HEK293 (cell line): ENCODE results near the gene TRIM8.

Experiments
- CTCF ChIP-seq: fragments of 450-650 bp; formaldehyde crosslinking; IDR thresholded peaks from 2 replicates; pipeline ENCODE4 v1.5.1; 2016; ENCODE audit warnings: missing biosample characterization, missing genetic modification characterization
- HIC1 ChIP-seq: fragments of 450-650 bp; formaldehyde crosslinking; IDR thresholded peaks from 2 replicates; pipeline ENCODE4 v1.5.1; 2016; ENCODE audit warnings: missing biosample characterization, missing genetic modification characterization
- KLF10 ChIP-seq: fragments of 450-650 bp; IDR thresholded peaks from 2 replicates; pipeline ENCODE4 v1.5.1; 2018; ENCODE audit warnings: missing biosample characterization, mild to moderate bottlenecking, missing genetic modification characterization
- KLF16 ChIP-seq: fragments of 450-650 bp; formaldehyde crosslinking; IDR thresholded peaks from 2 replicates; pipeline ENCODE4 v1.5.1; 2017; ENCODE audit warnings: missing biosample characterization, missing genetic modification characterization
- PRDM6 ChIP-seq: fragments of 450-650 bp; formaldehyde crosslinking; IDR thresholded peaks from 2 replicates; pipeline ENCODE4 v1.5.1; 2017; ENCODE audit warnings: missing biosample characterization, missing genetic modification characterization
- RBAK ChIP-seq: fragments of 450-650 bp; formaldehyde crosslinking; IDR thresholded peaks from 2 replicates; pipeline ENCODE4 v1.5.1; 2016; ENCODE audit warnings: missing biosample characterization, missing genetic modification characterization
- TRIM28 ChIP-seq: IDR thresholded peaks from 2 replicates; pipeline ENCODE4 v1.6.1; 2011; ENCODE audit warnings: low read length, control low read depth, borderline replicate concordance
- ZBTB17 ChIP-seq: fragments of 450-650 bp; formaldehyde crosslinking; IDR thresholded peaks from 2 replicates; pipeline ENCODE4 v1.5.1; 2016; ENCODE audit warnings: missing biosample characterization, missing genetic modification characterization
- ZFP37 ChIP-seq: fragments of 450-650 bp; formaldehyde crosslinking; IDR thresholded peaks from 2 replicates; pipeline ENCODE4 v1.5.1; 2016; ENCODE audit warnings: missing biosample characterization, missing genetic modification characterization
- ZNF121 ChIP-seq: fragments of 450-650 bp; formaldehyde crosslinking; IDR thresholded peaks from 2 replicates; pipeline ENCODE4 v1.5.1; 2016; ENCODE audit warnings: missing biosample characterization, missing genetic modification characterization
- ZNF174 ChIP-seq: fragments of 450-650 bp; formaldehyde crosslinking; IDR thresholded peaks from 2 replicates; pipeline ENCODE4 v1.5.0; 2017; ENCODE audit warnings: missing biosample characterization, mild to moderate bottlenecking, missing genetic modification characterization
- ZNF18 ChIP-seq: fragments of 450-650 bp; formaldehyde crosslinking; IDR thresholded peaks from 2 replicates; pipeline ENCODE4 v1.5.1; 2016; ENCODE audit warnings: missing biosample characterization, missing genetic modification characterization
- ZNF341 ChIP-seq: fragments of 450-650 bp; formaldehyde crosslinking; IDR thresholded peaks from 2 replicates; pipeline ENCODE4; 2016; ENCODE audit warnings: low read depth, missing biosample characterization, missing genetic modification characterization
- ZNF398 ChIP-seq: fragments of 450-650 bp; formaldehyde crosslinking; IDR thresholded peaks from 2 replicates; pipeline ENCODE4 v1.5.1; 2017; ENCODE audit warnings: missing biosample characterization, missing genetic modification characterization
- ZNF423 ChIP-seq: fragments of 450-650 bp; formaldehyde crosslinking; IDR thresholded peaks from 2 replicates; pipeline ENCODE4 v1.5.1; 2016; ENCODE audit warnings: missing biosample characterization, missing genetic modification characterization
- ZNF473 ChIP-seq: fragments of 450-650 bp; formaldehyde crosslinking; IDR thresholded peaks from 2 replicates; pipeline ENCODE4 v1.5.1; 2017; ENCODE audit warnings: missing biosample characterization, missing genetic modification characterization
- ZNF501 ChIP-seq: fragments of 450-650 bp; formaldehyde crosslinking; IDR thresholded peaks from 2 replicates; pipeline ENCODE4 v1.5.1; 2016; ENCODE audit warnings: missing biosample characterization, missing genetic modification characterization
- ZNF530 ChIP-seq: fragments of 450-650 bp; formaldehyde crosslinking; IDR thresholded peaks from 2 replicates; pipeline ENCODE4 v1.5.1; 2016; ENCODE audit warnings: low read depth, missing biosample characterization, missing genetic modification characterization
- ZNF600 ChIP-seq: fragments of 450-650 bp; formaldehyde crosslinking; IDR thresholded peaks from 2 replicates; pipeline ENCODE4 v1.5.1; 2016; ENCODE audit warnings: missing biosample characterization, missing genetic modification characterization
- ZNF658 ChIP-seq: fragments of 450-650 bp; formaldehyde crosslinking; IDR thresholded peaks from 2 replicates; pipeline ENCODE4; 2016; ENCODE audit warnings: missing biosample characterization, missing genetic modification characterization
- ZNF701 ChIP-seq: fragments of 450-650 bp; formaldehyde crosslinking; IDR thresholded peaks from 2 replicates; pipeline ENCODE4 v1.5.1; 2016; ENCODE audit warnings: missing biosample characterization, missing genetic modification characterization
- ZNF76 ChIP-seq: fragments of 450-650 bp; formaldehyde crosslinking; IDR thresholded peaks from 2 replicates; pipeline ENCODE4; 2016; ENCODE audit warnings: low read depth, missing biosample characterization, missing genetic modification characterization, borderline replicate concordance
- TF ChIP-seq, protein P1 (sequence below): IDR thresholded peaks from 2 replicates; pipeline ENCODE4 v1.6.1; 2011; ENCODE audit warnings: mild to moderate bottlenecking, low read depth, low read length, borderline replicate concordance
- TF ChIP-seq, protein P2 (sequence below): fragments of 450-650 bp; formaldehyde crosslinking; IDR thresholded peaks from 2 replicates; pipeline ENCODE4 v1.5.1; 2017; ENCODE audit warnings: missing biosample characterization, missing genetic modification characterization
- TF ChIP-seq, protein P3 (sequence below): fragments of 450-650 bp; formaldehyde crosslinking; IDR thresholded peaks from 2 replicates; pipeline ENCODE4 v1.5.1; 2016; ENCODE audit warnings: missing biosample characterization, missing genetic modification characterization

The TRIM8 gene

DNA sequence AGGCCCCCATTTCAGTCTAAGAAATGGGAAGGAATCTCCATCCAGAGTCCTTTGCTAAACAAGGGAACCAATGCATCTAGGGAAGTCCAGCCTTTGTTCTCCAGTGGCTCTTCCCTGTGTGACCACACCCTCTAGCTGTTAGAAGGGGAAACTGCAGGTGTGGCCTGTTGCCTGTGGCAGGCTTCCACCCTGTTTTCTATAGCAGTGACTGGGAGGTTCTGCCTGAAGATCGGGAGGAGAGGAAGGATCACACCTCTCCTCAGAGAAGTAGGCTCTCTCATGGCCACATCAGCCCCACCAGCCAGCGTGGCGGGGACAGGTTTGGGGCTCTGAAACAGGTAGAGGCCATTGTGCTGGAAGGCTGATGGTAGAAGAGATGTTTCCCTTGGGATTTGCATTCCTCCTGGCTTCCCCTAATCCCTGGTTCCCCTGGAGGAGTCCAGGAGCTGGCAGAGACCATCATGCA is 47.7 kb upstream of the TRIM8 start (continued):
- TF ChIP-seq ZNF398 (no peak), HIC1 (tag by site-specific recombination) (no peak), ZNF530 (no peak), ZBTB17 (tag by site-specific recombination) (no peak), RBAK (tag by site-specific recombination) (no peak), ZNF18 (tag by site-specific recombination) (no peak), KLF10 (tag by site-specific recombination) (no peak), PRDM6 (tag by site-specific recombination) (no peak), ZNF473 (tag by site-specific recombination) (no peak), KLF16 (tag by site-specific recombination) (no peak), TRIM28 (no peak), ZNF174 (no peak), ZNF600 (no peak), ZNF501 (no peak), ZNF701 (tag by site-specific recombination) (no peak), ZNF423 (tag by site-specific recombination) (no peak), ZFP37 (tag by site-specific recombination) (no peak), ZNF658 (tag by site-specific recombination) (no peak), ZNF76 (tag by site-specific recombination) (peak; percentile 81; the same call in 1 of the 2 replicates), ZNF121 (tag by site-specific recombination) (no peak), CTCF (peak; percentile 78; the same call in 1 of the 2 replicates), ZNF341 (tag by site-specific recombination) (peak; percentile 50; the same call in 1 of the 2 replicates)
- TF ChIP-seq, protein P1, sequence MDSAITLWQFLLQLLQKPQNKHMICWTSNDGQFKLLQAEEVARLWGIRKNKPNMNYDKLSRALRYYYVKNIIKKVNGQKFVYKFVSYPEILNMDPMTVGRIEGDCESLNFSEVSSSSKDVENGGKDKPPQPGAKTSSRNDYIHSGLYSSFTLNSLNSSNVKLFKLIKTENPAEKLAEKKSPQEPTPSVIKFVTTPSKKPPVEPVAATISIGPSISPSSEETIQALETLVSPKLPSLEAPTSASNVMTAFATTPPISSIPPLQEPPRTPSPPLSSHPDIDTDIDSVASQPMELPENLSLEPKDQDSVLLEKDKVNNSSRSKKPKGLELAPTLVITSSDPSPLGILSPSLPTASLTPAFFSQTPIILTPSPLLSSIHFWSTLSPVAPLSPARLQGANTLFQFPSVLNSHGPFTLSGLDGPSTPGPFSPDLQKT = no peak
- TF ChIP-seq, protein P2, sequence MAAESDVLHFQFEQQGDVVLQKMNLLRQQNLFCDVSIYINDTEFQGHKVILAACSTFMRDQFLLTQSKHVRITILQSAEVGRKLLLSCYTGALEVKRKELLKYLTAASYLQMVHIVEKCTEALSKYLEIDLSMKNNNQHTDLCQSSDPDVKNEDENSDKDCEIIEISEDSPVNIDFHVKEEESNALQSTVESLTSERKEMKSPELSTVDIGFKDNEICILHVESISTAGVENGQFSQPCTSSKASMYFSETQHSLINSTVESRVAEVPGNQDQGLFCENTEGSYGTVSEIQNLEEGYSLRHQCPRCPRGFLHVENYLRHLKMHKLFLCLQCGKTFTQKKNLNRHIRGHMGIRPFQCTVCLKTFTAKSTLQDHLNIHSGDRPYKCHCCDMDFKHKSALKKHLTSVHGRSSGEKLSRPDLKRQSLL (tag by site-specific recombination) = no peak
- TF ChIP-seq, protein P3, sequence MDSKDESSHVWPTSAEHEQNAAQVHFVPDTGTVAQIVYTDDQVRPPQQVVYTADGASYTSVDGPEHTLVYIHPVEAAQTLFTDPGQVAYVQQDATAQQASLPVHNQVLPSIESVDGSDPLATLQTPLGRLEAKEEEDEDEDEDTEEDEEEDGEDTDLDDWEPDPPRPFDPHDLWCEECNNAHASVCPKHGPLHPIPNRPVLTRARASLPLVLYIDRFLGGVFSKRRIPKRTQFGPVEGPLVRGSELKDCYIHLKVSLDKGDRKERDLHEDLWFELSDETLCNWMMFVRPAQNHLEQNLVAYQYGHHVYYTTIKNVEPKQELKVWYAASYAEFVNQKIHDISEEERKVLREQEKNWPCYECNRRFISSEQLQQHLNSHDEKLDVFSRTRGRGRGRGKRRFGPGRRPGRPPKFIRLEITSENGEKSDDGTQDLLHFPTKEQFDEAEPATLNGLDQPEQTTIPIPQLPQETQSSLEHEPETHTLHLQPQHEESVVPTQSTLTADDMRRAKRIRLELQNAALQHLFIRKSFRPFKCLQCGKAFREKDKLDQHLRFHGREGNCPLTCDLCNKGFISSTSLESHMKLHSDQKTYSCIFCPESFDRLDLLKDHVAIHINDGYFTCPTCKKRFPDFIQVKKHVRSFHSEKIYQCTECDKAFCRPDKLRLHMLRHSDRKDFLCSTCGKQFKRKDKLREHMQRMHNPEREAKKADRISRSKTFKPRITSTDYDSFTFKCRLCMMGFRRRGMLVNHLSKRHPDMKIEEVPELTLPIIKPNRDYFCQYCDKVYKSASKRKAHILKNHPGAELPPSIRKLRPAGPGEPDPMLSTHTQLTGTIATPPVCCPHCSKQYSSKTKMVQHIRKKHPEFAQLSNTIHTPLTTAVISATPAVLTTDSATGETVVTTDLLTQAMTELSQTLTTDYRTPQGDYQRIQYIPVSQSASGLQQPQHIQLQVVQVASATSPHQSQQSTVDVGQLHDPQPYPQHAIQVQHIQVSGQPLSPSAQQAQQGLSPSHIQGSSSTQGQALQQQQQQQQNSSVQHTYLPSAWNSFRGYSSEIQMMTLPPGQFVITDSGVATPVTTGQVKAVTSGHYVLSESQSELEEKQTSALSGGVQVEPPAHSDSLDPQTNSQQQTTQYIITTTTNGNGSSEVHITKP (tag by site-specific recombination) = 0 out of 2 replicates have a peak, but pooled peaks have one; percentile 20
